Neuronal stem cell (in vitro differentiated cells): ENCODE results near the gene MGAT5B.

Experiments
- DNase-seq: peaks from one replicate; pipeline ENCODE4 v3.0.0-alpha.2; 2013; ENCODE audit warnings: low spot score
- H2AFZ ChIP-seq: one replicate; pipeline ENCODE4 v1.6.1; 2013; ENCODE audit warnings: mild to moderate bottlenecking, low read length, inconsistent platforms
- H2AK5ac ChIP-seq: 2 replicates; pipeline ENCODE4 v1.6.1; 2013; ENCODE audit warnings: low read depth, mild to moderate bottlenecking, inconsistent platforms, low read length, moderate library complexity, mixed read lengths
- H2BK120ac ChIP-seq: 2 replicates; pipeline ENCODE4 v1.6.1; 2013; ENCODE audit warnings: low read depth, mild to moderate bottlenecking, inconsistent platforms, low read length, moderate library complexity, mixed read lengths
- H2BK12ac ChIP-seq: one replicate; pipeline ENCODE4 v1.6.1; 2013; ENCODE audit warnings: low read length, inconsistent platforms
- H2BK15ac ChIP-seq: 2 replicates; pipeline ENCODE4 v1.6.1; 2013; ENCODE audit warnings: mild to moderate bottlenecking, low read length, inconsistent platforms, mixed read lengths
- H2BK5ac ChIP-seq: one replicate; pipeline ENCODE4 v1.6.1; 2013; ENCODE audit warnings: inconsistent platforms, mild to moderate bottlenecking, low read length, moderate library complexity
- H3K14ac ChIP-seq: one replicate; pipeline ENCODE4 v1.6.1; 2013; ENCODE audit warnings: low read length, inconsistent platforms
- H3K18ac ChIP-seq: 2 replicates; pipeline ENCODE4 v1.6.1; 2013; ENCODE audit warnings: low read length, inconsistent platforms
- H3K23ac ChIP-seq: 2 replicates; pipeline ENCODE4 v1.6.1; 2013; ENCODE audit warnings: low read depth, mild to moderate bottlenecking, mixed read lengths, low read length, inconsistent platforms; ENCODE audit not compliant: poor library complexity
- H3K27ac ChIP-seq: replicated peaks from 3 replicates; pipeline ENCODE4 v1.5.1; 2013; ENCODE audit warnings: low read length, inconsistent platforms
- H3K27me3 ChIP-seq, 3 experiments: 2 replicates each; pipeline ENCODE4 v1.6.1; 2013; ENCODE audit warnings: low read length in 3 of 3, mild to moderate bottlenecking in 2 of 3, inconsistent platforms in 1 of 3, low read depth in 1 of 3, mixed read lengths in 1 of 3, moderate library complexity in 1 of 3; ENCODE audit not compliant: control insufficient read depth in 3 of 3, insufficient read depth in 3 of 3
- H3K36me3 ChIP-seq, 2 donors: replicated peaks in 1 of 2; 2 replicates each; pipeline ENCODE4 v1.6.1; 2013; ENCODE audit warnings: low read length in 2 of 2; ENCODE audit not compliant: control insufficient read depth in 2 of 2, insufficient read depth in 2 of 2
- H3K4ac ChIP-seq: 2 replicates; pipeline ENCODE4 v1.6.1; 2013; ENCODE audit warnings: inconsistent platforms, mild to moderate bottlenecking, low read length, moderate library complexity
- H3K4me1 ChIP-seq, 2 donors: 1 replicate in 1 of 2; 2 replicates in 1 of 2; pipeline ENCODE4 v1.6.1; 2013; ENCODE audit warnings: low read length in 2 of 2, low read depth in 1 of 2; ENCODE audit not compliant: control insufficient read depth in 2 of 2, insufficient read depth in 1 of 2
- H3K4me2 ChIP-seq: one replicate; pipeline ENCODE4 v1.6.1; 2013; ENCODE audit warnings: mild to moderate bottlenecking, low read length, inconsistent platforms; ENCODE audit not compliant: insufficient read depth, poor library complexity, severe bottlenecking
- H3K4me3 ChIP-seq, 2 donors: 2 replicates each; pipeline ENCODE4 v1.5.1; 2013; ENCODE audit warnings: low read length in 2 of 2, mild to moderate bottlenecking in 2 of 2, inconsistent platforms in 1 of 2, moderate library complexity in 1 of 2
- H3K79me1 ChIP-seq: one replicate; pipeline ENCODE4 v1.6.1; 2013; ENCODE audit warnings: low read depth, mild to moderate bottlenecking, inconsistent platforms, low read length, moderate library complexity
- H3K9ac ChIP-seq: one replicate; pipeline ENCODE4 v1.6.1; 2013; ENCODE audit warnings: mild to moderate bottlenecking, low read depth, low read length, inconsistent platforms; ENCODE audit not compliant: poor library complexity
- H3K9me3 ChIP-seq, 2 donors: replicated peaks in 1 of 2; 2 replicates each; pipeline versions ENCODE3 to v1.6.1; 2013; ENCODE audit warnings: low read length in 2 of 2, mild to moderate bottlenecking in 2 of 2, inconsistent platforms in 1 of 2, low read depth in 1 of 2, mixed read lengths in 1 of 2, moderate library complexity in 1 of 2; ENCODE audit not compliant: control insufficient read depth in 2 of 2, insufficient read depth in 1 of 2
- H4K8ac ChIP-seq: one replicate; pipeline ENCODE4 v1.6.1; 2013; ENCODE audit warnings: low read depth, mild to moderate bottlenecking, inconsistent platforms, low read length, moderate library complexity
- H4K91ac ChIP-seq: one replicate; pipeline ENCODE4 v1.6.1; 2013; ENCODE audit warnings: low read length, low read depth, mild to moderate bottlenecking, inconsistent platforms; ENCODE audit not compliant: poor library complexity
- whole genome bisulfite sequencing, 2 donors: extraction: QIAGEN DNeasy Blood & Tissue Kit; methylation state at CpG; one replicate each; pipeline ENCODE4 v1.1.7; 2013; ENCODE audit warnings: missing lambda C conversion rate in 2 of 2, mixed read lengths in 1 of 2; ENCODE audit not compliant: insufficient read length in 2 of 2, insufficient replicate concordance in 1 of 2; ENCODE audit errors: extremely low coverage in 2 of 2; 5-methylcytosine and 5-hydroxymethylcytosine counted together

MGAT5B gene

DNA sequence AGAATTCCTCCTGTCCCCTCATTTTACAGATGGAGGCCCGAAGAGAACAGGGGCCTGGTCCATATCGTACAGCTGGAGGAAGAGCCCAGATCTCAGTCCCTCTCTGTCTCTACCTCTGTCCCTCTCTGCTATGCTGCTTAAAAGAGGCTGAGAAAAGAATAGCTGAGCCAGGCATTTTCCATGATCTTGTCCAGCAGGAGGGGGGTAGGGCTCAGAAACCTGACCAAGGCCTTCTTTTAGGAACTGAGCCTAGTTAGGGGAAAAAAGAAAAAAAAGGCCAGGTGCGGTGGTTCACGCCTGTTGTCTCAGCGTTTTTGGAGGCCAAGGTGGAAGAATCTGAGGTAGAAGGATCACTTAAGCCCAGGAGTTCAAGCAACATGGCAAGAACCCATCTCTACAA, 84.2 kb downstream of the MGAT5B start:
- no peak overlapping the region for H3K4ac ChIP-seq
- DNase-seq = no peak
- no peak overlapping the region for H2BK12ac ChIP-seq
- H3K4me2 ChIP-seq = no peak overlapping the region
- H3K9ac ChIP-seq = no peak overlapping the region
- H2BK5ac ChIP-seq = no peak overlapping the region
- no peak overlapping the region for H4K91ac ChIP-seq
- H3K4me1 ChIP-seq = peaks cover 0 to 9% of the 10 kb centered on the region in 2 donors
- no peak overlapping the region for H2AFZ ChIP-seq
- no peaks in the 10 kb centered on the region for H3K79me1 ChIP-seq
- no peak overlapping the region for H3K4me3 ChIP-seq
- WGBS, 2 donors = no CpG with 5 or more reads among the region's 5 CpGs
- no peak overlapping the region for H4K8ac ChIP-seq
- no peak overlapping the region for H2BK120ac ChIP-seq
- H3K27me3 ChIP-seq = no peaks in the 10 kb centered on the region
- H3K9me3 ChIP-seq = no peaks in the 10 kb centered on the region
- no peak overlapping the region for H3K14ac ChIP-seq
- no peak overlapping the region for H3K23ac ChIP-seq
- H3K27ac ChIP-seq = no peak overlapping the region
- no peak overlapping the region for H2AK5ac ChIP-seq
- peaks cover 2 to 14% of the 10 kb centered on the region in 2 donors for H3K36me3 ChIP-seq
- H2BK15ac ChIP-seq = no peak overlapping the region
- no peak overlapping the region for H3K18ac ChIP-seq

DNA sequence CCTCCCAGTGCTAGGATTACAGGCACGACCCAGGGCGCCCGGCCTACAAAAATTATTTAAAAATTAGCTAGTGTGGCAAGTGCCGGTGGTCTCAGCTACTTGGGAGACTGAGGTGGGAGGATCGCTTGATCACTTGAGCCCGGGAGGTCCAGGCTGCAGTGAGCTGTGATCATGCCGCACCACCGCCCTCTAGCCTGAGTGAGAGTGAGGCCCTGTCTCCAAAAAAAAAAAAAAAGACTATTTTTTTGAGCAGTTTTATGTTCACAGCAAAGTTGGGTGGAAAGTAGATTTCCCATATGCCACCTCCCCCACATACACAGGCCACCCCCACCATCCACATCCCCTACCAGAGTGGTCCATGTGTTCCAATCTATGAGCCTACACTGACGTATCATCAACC, 84.9 kb downstream of the MGAT5B start:
- Histone ChIP-seq H4K8ac (no peak overlapping the region), H2BK12ac (no peak overlapping the region), H3K4me1 (peaks cover 6 to 14% of the 10 kb centered on the region in 2 donors), H3K4me2 (no peak overlapping the region), H3K27me3 (no peaks in the 10 kb centered on the region), H3K27ac (no peak overlapping the region), H2BK120ac (no peak overlapping the region), H3K9ac (no peak overlapping the region), H3K23ac (no peak overlapping the region), H4K91ac (no peak overlapping the region), H3K18ac (no peak overlapping the region), H3K4me3 (no peak overlapping the region), H3K36me3 (peaks cover 2 to 9% of the 10 kb centered on the region in 2 donors), H2AK5ac (no peak overlapping the region), H3K14ac (no peak overlapping the region), H2BK15ac (no peak overlapping the region), H2AFZ (no peak overlapping the region), H3K9me3 (no peaks in the 10 kb centered on the region), H3K4ac (no peak overlapping the region), H3K79me1 (no peaks in the 10 kb centered on the region), H2BK5ac (no peak overlapping the region)
- no peak for DNase-seq
- no CpG with 5 or more reads among the region's 9 CpGs for WGBS, 2 donors

DNA sequence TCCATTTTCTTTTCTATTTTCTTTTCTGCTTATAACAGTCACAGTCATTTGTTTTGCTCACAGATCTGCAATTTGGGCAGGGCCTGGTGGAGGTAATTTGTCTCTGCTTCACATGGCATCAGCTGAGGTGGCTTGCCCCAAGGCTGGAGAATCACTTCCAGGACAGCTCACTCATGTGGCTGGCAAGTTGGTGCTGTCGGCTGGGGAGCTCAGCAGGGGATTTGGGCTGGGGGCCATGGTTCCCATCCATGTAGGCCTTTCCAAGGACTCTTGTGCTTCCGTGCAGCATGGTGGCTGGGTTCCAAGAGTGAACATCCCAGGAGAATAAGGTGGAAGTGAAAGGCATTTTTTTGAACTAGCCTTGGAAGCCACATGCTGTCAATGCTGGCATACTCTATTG, 85.7 kb downstream of the MGAT5B start:
- WGBS, 2 donors = no CpG with 5 or more reads among the region's 2 CpGs

DNA sequence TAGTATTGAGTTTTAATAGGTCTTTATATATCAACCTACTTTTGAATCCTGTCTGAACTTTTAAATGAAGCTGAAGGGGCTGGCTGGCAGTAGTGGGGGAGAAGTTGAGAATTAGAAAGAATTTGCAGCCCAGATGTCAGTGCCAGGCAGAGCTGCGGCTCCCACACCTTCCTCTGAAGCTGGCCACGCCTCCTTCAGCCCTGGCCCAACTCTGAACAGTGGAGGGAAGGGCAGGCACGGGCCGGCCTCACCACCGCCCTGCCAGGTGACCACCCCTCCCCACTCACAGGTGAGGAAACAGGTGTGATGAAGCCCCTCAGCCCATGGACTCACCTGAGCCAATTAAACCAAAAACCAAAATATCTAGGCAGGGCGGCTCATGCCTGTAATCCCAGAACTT, 87.0 kb downstream of the MGAT5B start:
- Histone ChIP-seq H3K4me1 (peaks cover 9 to 18% of the 10 kb centered on the region in 2 donors), H3K27me3 (no peaks in the 10 kb centered on the region), H3K14ac (no peak overlapping the region), H3K23ac (no peak overlapping the region), H2BK5ac (no peak overlapping the region), H4K91ac (no peak overlapping the region), H3K9ac (no peak overlapping the region), H2BK120ac (no peak overlapping the region), H2AFZ (no peak overlapping the region), H2BK15ac (no peak overlapping the region), H3K27ac (no peak overlapping the region), H3K9me3 (no peaks in the 10 kb centered on the region), H4K8ac (no peak overlapping the region), H3K18ac (no peak overlapping the region), H3K4me2 (no peak overlapping the region), H3K79me1 (no peaks in the 10 kb centered on the region), H3K4ac (no peak overlapping the region), H2AK5ac (no peak overlapping the region), H3K4me3 (no peak overlapping the region), H3K36me3 (peaks cover 2 to 7% of the 10 kb centered on the region in 2 donors), H2BK12ac (peak overlapping the region; percentile 63)
- DNase-seq = no peak
- WGBS, 2 donors = no CpG with 5 or more reads among the region's 6 CpGs

More for the DNA sequence above, 85.7 kb downstream of the MGAT5B start:
- Histone ChIP-seq H4K91ac (no peak overlapping the region), H2BK5ac (no peak overlapping the region), H3K27ac (no peak overlapping the region), H3K18ac (no peak overlapping the region), H2AFZ (no peak overlapping the region), H3K4me2 (no peak overlapping the region), H3K14ac (no peak overlapping the region), H3K4me1 (peaks cover 9 to 18% of the 10 kb centered on the region in 2 donors), H2BK12ac (no peak overlapping the region), H2AK5ac (no peak overlapping the region), H3K9me3 (no peaks in the 10 kb centered on the region), H3K4me3 (no peak overlapping the region), H3K36me3 (peaks cover 2 to 7% of the 10 kb centered on the region in 2 donors), H3K23ac (no peak overlapping the region), H3K27me3 (no peaks in the 10 kb centered on the region), H3K4ac (no peak overlapping the region), H3K9ac (no peak overlapping the region), H2BK15ac (no peak overlapping the region), H3K79me1 (no peaks in the 10 kb centered on the region), H4K8ac (no peak overlapping the region), H2BK120ac (no peak overlapping the region)
- no peak for DNase-seq
